Measurements from ENCODE around the gene XYLT2. TPM values are rescaled to one million over a fixed set of nuclear protein-coding genes. Genes with fewer than 3 reads are reported as not detected.
A peak's percentile ranks its signal among the peaks of the same experiment; 100 is the strongest.

The XYLT2 gene
- total and polyA plus RNA-seq, 10 of the 15 experiments (the other 5 are each of a cell fraction or from before 2014, with no cell fraction given), result 0.82 to 20.6 (median 13.0) TPM

DNA sequence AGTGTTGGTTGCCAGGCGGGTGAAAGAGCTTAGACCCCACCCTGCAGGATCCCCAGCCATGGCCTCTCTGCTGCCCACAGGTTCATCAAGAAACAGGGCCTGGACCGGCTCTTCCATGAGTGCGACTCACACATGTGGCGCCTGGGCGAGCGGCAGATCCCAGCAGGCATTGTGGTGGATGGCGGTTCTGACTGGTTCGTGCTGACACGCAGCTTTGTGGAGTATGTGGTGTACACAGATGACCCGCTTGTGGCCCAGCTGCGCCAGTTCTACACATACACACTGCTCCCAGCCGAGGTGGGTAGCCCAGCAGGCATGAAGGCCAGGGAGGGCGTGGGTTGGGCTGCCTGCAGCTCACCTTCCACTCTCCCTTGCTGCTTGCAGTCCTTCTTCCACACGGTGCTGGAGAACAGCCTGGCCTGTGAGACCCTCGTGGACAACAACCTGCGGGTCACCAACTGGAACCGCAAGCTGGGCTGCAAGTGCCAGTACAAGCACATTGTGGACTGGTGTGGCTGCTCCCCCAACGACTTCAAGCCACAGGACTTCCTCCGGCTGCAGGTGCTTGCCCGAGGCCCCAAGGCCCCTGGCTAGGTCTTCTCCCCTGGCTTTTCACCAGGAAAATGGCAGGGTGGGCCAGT is 9.9 kb downstream of the XYLT2 start:
- H4K20me1 ChIP-seq (ENCODE audit: control insufficient read depth, insufficient read depth), result no peaks in the 10 kb centered on the region
- CTCF ChIA-PET, result no interaction called here
- SMC1A ChIA-PET (ENCODE audit: uncharacterized antibody, unreplicated experiment), result no interaction called here

DNA sequence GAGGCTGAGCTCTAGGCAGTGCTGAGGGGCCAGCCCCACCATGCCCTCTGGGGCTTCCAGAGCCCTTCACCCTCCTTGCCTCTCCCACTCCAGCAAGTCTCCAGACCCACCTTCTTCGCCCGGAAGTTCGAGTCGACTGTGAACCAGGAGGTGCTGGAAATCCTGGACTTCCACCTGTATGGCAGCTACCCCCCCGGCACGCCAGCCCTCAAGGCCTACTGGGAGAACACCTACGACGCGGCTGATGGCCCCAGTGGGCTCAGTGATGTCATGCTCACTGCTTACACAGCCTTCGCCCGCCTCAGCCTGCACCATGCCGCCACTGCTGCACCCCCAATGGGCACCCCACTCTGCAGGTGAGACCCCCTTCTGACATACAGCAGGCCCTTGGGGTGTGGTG is 10.5 kb downstream of the XYLT2 start:
- ChIA-PET SMC1A (ENCODE audit: uncharacterized antibody, unreplicated experiment) (no interaction called here), RAD21 (ENCODE audit: unreplicated experiment) (no interaction called here), CTCF (no interaction called here), POLR2A (no interaction called here)
- Histone ChIP-seq H3K27me3 (replicated peaks in 1 of 2; ENCODE audit: control insufficient read depth in 2 of 2, insufficient read depth in 2 of 2, low read length in 1 of 2) (no peaks in the 10 kb centered on the region), H3K27ac (ENCODE audit: control insufficient read depth, insufficient read depth) (no peak overlapping the region), H3K4me1 (ENCODE audit: control insufficient read depth, insufficient read depth, low read length) (no peaks in the 10 kb centered on the region), H3K79me2 (ENCODE audit: control insufficient read depth, insufficient read depth, low read length) (no peaks in the 10 kb centered on the region), H3K36me3 (ENCODE audit: control insufficient read depth in 2 of 2, insufficient read depth in 2 of 2, low read length in 1 of 2) (peaks cover 9 to 37% of the 10 kb centered on the region in 2 experiments; a peak in 3 of 4 replicates), H3K4me3 (no peak overlapping the region), H3K9ac (ENCODE audit: control insufficient read depth, insufficient read depth, low read length) (no peak overlapping the region), H2AFZ (ENCODE audit: control insufficient read depth, low read depth, low read length) (no peak overlapping the region), H3K4me2 (ENCODE audit: control insufficient read depth, insufficient read depth) (no peak overlapping the region), H3K9me3 (replicated peaks; ENCODE audit: control insufficient read depth, insufficient read depth, low read length) (no peaks in the 10 kb centered on the region), H4K20me1 (ENCODE audit: control insufficient read depth, insufficient read depth) (no peaks in the 10 kb centered on the region)
- DNase-seq (ENCODE audit: low read depth, low spot score) (no peak), FAIRE-seq (no peak), ATAC-seq (no peak)
- intact Hi-C loops (cut with micrococcal nuclease; ENCODE audit: unreplicated experiment), result no loop called here
- WGBS (ENCODE audit: insufficient coverage, insufficient replicate concordance, low lambda C conversion rate, missing lambda C conversion rate), result 96% methylated on average over 12 of the region's 12 CpGs
- BruUV-seq (replicated peaks), result no TSS peak
- in situ Hi-C loops (cut with MboI), result no loop called here
- TF ChIP-seq CREB1 (IDR thresholded peaks at IDR 0.05; ENCODE audit: low read depth) (no peak), CHD1 (IDR thresholded peaks at IDR 0.05; ENCODE audit: low read depth, low read length) (no peak)
- TF ChIP-seq, protein P1, sequence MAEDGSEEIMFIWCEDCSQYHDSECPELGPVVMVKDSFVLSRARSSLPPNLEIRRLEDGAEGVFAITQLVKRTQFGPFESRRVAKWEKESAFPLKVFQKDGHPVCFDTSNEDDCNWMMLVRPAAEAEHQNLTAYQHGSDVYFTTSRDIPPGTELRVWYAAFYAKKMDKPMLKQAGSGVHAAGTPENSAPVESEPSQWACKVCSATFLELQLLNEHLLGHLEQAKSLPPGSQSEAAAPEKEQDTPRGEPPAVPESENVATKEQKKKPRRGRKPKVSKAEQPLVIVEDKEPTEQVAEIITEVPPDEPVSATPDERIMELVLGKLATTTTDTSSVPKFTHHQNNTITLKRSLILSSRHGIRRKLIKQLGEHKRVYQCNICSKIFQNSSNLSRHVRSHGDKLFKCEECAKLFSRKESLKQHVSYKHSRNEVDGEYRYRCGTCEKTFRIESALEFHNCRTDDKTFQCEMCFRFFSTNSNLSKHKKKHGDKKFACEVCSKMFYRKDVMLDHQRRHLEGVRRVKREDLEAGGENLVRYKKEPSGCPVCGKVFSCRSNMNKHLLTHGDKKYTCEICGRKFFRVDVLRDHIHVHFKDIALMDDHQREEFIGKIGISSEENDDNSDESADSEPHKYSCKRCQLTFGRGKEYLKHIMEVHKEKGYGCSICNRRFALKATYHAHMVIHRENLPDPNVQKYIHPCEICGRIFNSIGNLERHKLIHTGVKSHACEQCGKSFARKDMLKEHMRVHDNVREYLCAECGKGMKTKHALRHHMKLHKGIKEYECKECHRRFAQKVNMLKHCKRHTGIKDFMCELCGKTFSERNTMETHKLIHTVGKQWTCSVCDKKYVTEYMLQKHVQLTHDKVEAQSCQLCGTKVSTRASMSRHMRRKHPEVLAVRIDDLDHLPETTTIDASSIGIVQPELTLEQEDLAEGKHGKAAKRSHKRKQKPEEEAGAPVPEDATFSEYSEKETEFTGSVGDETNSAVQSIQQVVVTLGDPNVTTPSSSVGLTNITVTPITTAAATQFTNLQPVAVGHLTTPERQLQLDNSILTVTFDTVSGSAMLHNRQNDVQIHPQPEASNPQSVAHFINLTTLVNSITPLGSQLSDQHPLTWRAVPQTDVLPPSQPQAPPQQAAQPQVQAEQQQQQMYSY (CRISPR knock-in tag; IDR thresholded peaks at IDR 0.05), result no peak
- TF ChIP-seq, protein P2, sequence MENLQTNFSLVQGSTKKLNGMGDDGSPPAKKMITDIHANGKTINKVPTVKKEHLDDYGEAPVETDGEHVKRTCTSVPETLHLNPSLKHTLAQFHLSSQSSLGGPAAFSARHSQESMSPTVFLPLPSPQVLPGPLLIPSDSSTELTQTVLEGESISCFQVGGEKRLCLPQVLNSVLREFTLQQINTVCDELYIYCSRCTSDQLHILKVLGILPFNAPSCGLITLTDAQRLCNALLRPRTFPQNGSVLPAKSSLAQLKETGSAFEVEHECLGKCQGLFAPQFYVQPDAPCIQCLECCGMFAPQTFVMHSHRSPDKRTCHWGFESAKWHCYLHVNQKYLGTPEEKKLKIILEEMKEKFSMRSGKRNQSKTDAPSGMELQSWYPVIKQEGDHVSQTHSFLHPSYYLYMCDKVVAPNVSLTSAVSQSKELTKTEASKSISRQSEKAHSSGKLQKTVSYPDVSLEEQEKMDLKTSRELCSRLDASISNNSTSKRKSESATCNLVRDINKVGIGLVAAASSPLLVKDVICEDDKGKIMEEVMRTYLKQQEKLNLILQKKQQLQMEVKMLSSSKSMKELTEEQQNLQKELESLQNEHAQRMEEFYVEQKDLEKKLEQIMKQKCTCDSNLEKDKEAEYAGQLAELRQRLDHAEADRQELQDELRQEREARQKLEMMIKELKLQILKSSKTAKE (IDR thresholded peaks at IDR 0.05; ENCODE audit: low read depth, poor library complexity, severe bottlenecking), result no peak

More for the DNA sequence above, 9.9 kb downstream of the XYLT2 start:
- TF ChIP-seq IRF4 (IDR thresholded peaks at IDR 0.05; ENCODE audit: low read depth, low read length) (no peak), POLR2A (IDR thresholded peaks at IDR 0.05; ENCODE audit: low read depth, low read length) (peak; percentile 34), KDM1A (IDR thresholded peaks at IDR 0.05; ENCODE audit: borderline replicate concordance) (no peak), KLF5 (IDR thresholded peaks at IDR 0.05; ENCODE audit: partially characterized antibody) (no peak)
- H3K9me3 ChIP-seq (replicated peaks; ENCODE audit: control insufficient read depth, insufficient read depth, low read length), result no peaks in the 10 kb centered on the region
- H3K36me3 ChIP-seq (ENCODE audit: control insufficient read depth in 2 of 2, insufficient read depth in 2 of 2, low read length in 1 of 2), result peaks cover 6 to 37% of the 10 kb centered on the region in 2 experiments; a peak in 3 of 4 replicates
- H2AFZ ChIP-seq (ENCODE audit: control insufficient read depth, low read depth, low read length), result no peak overlapping the region
- intact Hi-C loops (cut with micrococcal nuclease; ENCODE audit: unreplicated experiment) (no loop called here), in situ Hi-C loops (cut with MboI) (no loop called here)
- ATAC-seq (no peak), FAIRE-seq (no peak), DNase-seq (ENCODE audit: low read depth, low spot score) (no peak)
- no peak overlapping the region for H3K4me2 ChIP-seq (ENCODE audit: control insufficient read depth, insufficient read depth)
- H3K27ac ChIP-seq (ENCODE audit: control insufficient read depth, insufficient read depth), result no peak overlapping the region
- H3K79me2 ChIP-seq (ENCODE audit: control insufficient read depth, insufficient read depth, low read length), result no peaks in the 10 kb centered on the region
- POLR2A ChIA-PET, result no interaction called here
- RAD21 ChIA-PET (ENCODE audit: unreplicated experiment), result no interaction called here
- H3K27me3 ChIP-seq (replicated peaks in 1 of 2; ENCODE audit: control insufficient read depth in 2 of 2, insufficient read depth in 2 of 2, low read length in 1 of 2), result no peaks in the 10 kb centered on the region
- H3K9ac ChIP-seq (ENCODE audit: control insufficient read depth, insufficient read depth, low read length), result no peak overlapping the region
- no peaks in the 10 kb centered on the region for H3K4me1 ChIP-seq (ENCODE audit: control insufficient read depth, insufficient read depth, low read length)
- BruUV-seq (replicated peaks), result no TSS peak
- WGBS (ENCODE audit: insufficient coverage, insufficient replicate concordance, low lambda C conversion rate, missing lambda C conversion rate), result 88% methylated on average over 20 of the region's 20 CpGs
- no peak overlapping the region for H3K4me3 ChIP-seq

All from GM12878 (cell line).